ENCODE measurements around the gene ABHD16A. TPM values are rescaled to one million over a fixed set of nuclear protein-coding genes. Genes with fewer than 3 reads are reported as not detected.

Gene ABHD16A
- total RNA-seq, 1 experiment from 2014 or later, result 47.2 TPM

- POLR2A ChIA-PET, result interaction anchor here (0.7 kb wide), 1 partner anchor 61 kb away, joined by 11 read pairs; no protein-coding TSS in a partner anchor
Observed at GRCh38 chr6:31680226-31681134, 22.6 kb downstream of the ABHD16A start, which contains the start of gene LY6G5C. Gene LY6G5C, minus strand, starts transcription at chr6:31681067. Its CDS starts 694 bp downstream, at chr6:31680373.

More at GRCh38 chr6:31680226-31681134, 22.6 kb downstream of the ABHD16A start, which contains the start of gene LY6G5C:
- intact Hi-C loops (cut with micrococcal nuclease; ENCODE audit: unreplicated experiment) (loop anchor here (5.0 kb wide), 2 partner anchors 92 to 152 kb away; no protein-coding TSS in a partner anchor), in situ Hi-C loops (cut with HindIII; ENCODE audit: low pct_unique_long_range_greater_than_20kb, low sequenced_read_pairs) (no loop called here)
- CTCF ChIA-PET, result interaction anchor here (0.5 to 0.6 kb wide), 2 partner anchors 13 to 257 kb away, joined by 3 to 6 read pairs; no protein-coding TSS in a partner anchor
- H3K4me3 ChIP-seq (ENCODE audit: low read depth in 2 of 2, low read length in 2 of 2), result no peak within 1 kb of the TSS; a peak in 1 of 4 replicates
- ATAC-seq (peak; percentile 92), DNase-seq (ENCODE audit: low read depth, low spot score) (peak; percentile 30)
- BruUV-seq (replicated peaks), result no TSS peak
- H3K9me3 ChIP-seq (ENCODE audit: control insufficient read depth, insufficient read depth, low read depth, low read length), result no peaks in the 10 kb centered on the region
- H3K4me1 ChIP-seq (ENCODE audit: control insufficient read depth, insufficient read depth, low read length), result peaks cover 4% of the 10 kb centered on the region; the same call in 1 of the 2 replicates
- H3K27me3 ChIP-seq (ENCODE audit: control insufficient read depth, insufficient read depth, low read length), result no peaks in the 10 kb centered on the region
- TF ChIP-seq REST (IDR thresholded peaks at IDR 0.05; ENCODE audit: insufficient read depth in 1 of 2, low read depth in 2 of 2, low read length in 1 of 2), result no peak
- peak; percentile 86 for TF ChIP-seq CTCF (IDR thresholded peaks at IDR 0.05)
- TF ChIP-seq POLR2AphosphoS5 (IDR thresholded peaks at IDR 0.05; ENCODE audit: low read depth, low read length), result no peak
- no peak for TF ChIP-seq TCF7L2 (IDR thresholded peaks at IDR 0.05; ENCODE audit: low read depth, low read length)
- TF ChIP-seq SIN3A (IDR thresholded peaks at IDR 0.05; ENCODE audit: borderline replicate concordance, insufficient read depth, low read depth, low read length), result no peak
- no peaks in the 10 kb centered on the region for H3K36me3 ChIP-seq (ENCODE audit: control insufficient read depth, insufficient read depth, low read length)
- no peak within 1 kb of the TSS; the same call in 1 of the 2 replicates for H3K27ac ChIP-seq (ENCODE audit: low read length)

All from Panc1 (cell line).